ENCODE results near the gene LY6G6C. TPM values are rescaled to one million over a fixed set of nuclear protein-coding genes. Genes with fewer than 3 reads are reported as not detected.

The LY6G6C gene
- total and polyA plus RNA-seq, 5 donors from 2014 or later, result not detected

GRCh38 chr6:31686483-31686882 lies 35.1 kb downstream of the LY6G6C start:
- no peaks in the 10 kb centered on the region for H3K27me3 Mint-ChIP-seq
- H3K36me3 Mint-ChIP-seq, result peaks cover 23% of the 10 kb centered on the region
- DNase-seq, result no peak
- H3K27ac Mint-ChIP-seq, result peak overlapping the region in 1 of 3 donors; percentile 74
- H3K4me1 ChIP-seq (ENCODE audit: control insufficient read depth, insufficient read depth, low read length, poor library complexity, severe bottlenecking), result peaks cover 4% of the 10 kb centered on the region
- H3K4me3 ChIP-seq (ENCODE audit: low read depth, low read length), result no peak overlapping the region
- H3K4me1 Mint-ChIP-seq, result peaks cover 0 to 12% (median 3%) of the 10 kb centered on the region in 4 donors
- H3K27ac ChIP-seq (ENCODE audit: insufficient read depth, low read length, poor library complexity, severe bottlenecking), result no peak overlapping the region
- H3K9me3 ChIP-seq (ENCODE audit: control insufficient read depth in 2 of 2, low read length in 2 of 2), result no peaks in the 10 kb centered on the region
- H3K4me3 Mint-ChIP-seq, result no peak overlapping the region
- H3K9me3 Mint-ChIP-seq, result no peaks in the 10 kb centered on the region
- ATAC-seq (ENCODE audit: low read depth in 2 of 2), result no peak
- peaks cover 54% of the 10 kb centered on the region for H3K36me3 ChIP-seq (ENCODE audit: control insufficient read depth, insufficient read depth, low read length)
- no peaks in the 10 kb centered on the region for H3K27me3 ChIP-seq (ENCODE audit: control insufficient read depth, insufficient read depth, low read length)

GRCh38 chr6:31683591-31683990 lies 38.0 kb downstream of the LY6G6C start:
- no peaks in the 10 kb centered on the region for H3K9me3 Mint-ChIP-seq
- no peaks in the 10 kb centered on the region for H3K27me3 Mint-ChIP-seq

GRCh38 chr6:31681135-31681671 lies 40.3 kb downstream of the LY6G6C start:
- Mint-ChIP-seq H3K9me3 (no peaks in the 10 kb centered on the region), H3K36me3 (peaks cover 6% of the 10 kb centered on the region)
- peak overlapping the region; percentile 86 for H3K4me3 ChIP-seq (ENCODE audit: low read depth, low read length)

More at GRCh38 chr6:31683591-31683990, 38.0 kb downstream of the LY6G6C start:
- no peak overlapping the region for H3K4me3 ChIP-seq (ENCODE audit: low read depth, low read length)
- Mint-ChIP-seq H3K4me1 (peaks cover 0 to 27% (median 14%) of the 10 kb centered on the region in 4 donors), H3K27ac (peak overlapping the region in 1 of 3 donors; percentile 42), H3K4me3 (peak overlapping the region in 1 of 4 donors; percentile 53), H3K36me3 (peaks cover 11% of the 10 kb centered on the region)
- H3K36me3 ChIP-seq (ENCODE audit: control insufficient read depth, insufficient read depth, low read length), result peaks cover 30% of the 10 kb centered on the region
- no peak for DNase-seq
- no peak overlapping the region for H3K27ac ChIP-seq (ENCODE audit: insufficient read depth, low read length, poor library complexity, severe bottlenecking)
- ATAC-seq (ENCODE audit: low read depth in 2 of 2), result no peak
- H3K4me1 ChIP-seq (ENCODE audit: control insufficient read depth, insufficient read depth, low read length, poor library complexity, severe bottlenecking), result peaks cover 16% of the 10 kb centered on the region
- no peaks in the 10 kb centered on the region for H3K9me3 ChIP-seq (ENCODE audit: control insufficient read depth in 2 of 2, low read length in 2 of 2)
- H3K27me3 ChIP-seq (ENCODE audit: control insufficient read depth, insufficient read depth, low read length), result no peaks in the 10 kb centered on the region

GRCh38 chr6:31680226-31681134 lies 41.1 kb downstream of the LY6G6C start, which contains the start of gene LY6G5C:
LY6G5C (minus strand) TSS chr6:31681067; CDS start chr6:31680373, 694 bp downstream.
- Histone ChIP-seq H3K27ac (ENCODE audit: insufficient read depth, low read length, poor library complexity, severe bottlenecking) (peak within 1 kb of the TSS; percentile 53), H3K4me3 (ENCODE audit: low read depth, low read length) (peak within 1 kb of the TSS; percentile 86), H3K27me3 (ENCODE audit: control insufficient read depth, insufficient read depth, low read length) (no peaks in the 10 kb centered on the region), H3K9me3 (ENCODE audit: control insufficient read depth in 2 of 2, low read length in 2 of 2) (no peaks in the 10 kb centered on the region), H3K36me3 (ENCODE audit: control insufficient read depth, insufficient read depth, low read length) (peaks cover 8% of the 10 kb centered on the region), H3K4me1 (ENCODE audit: control insufficient read depth, insufficient read depth, low read length, poor library complexity, severe bottlenecking) (peaks cover 16% of the 10 kb centered on the region)
- peaks cover 4% of the 10 kb centered on the region for H3K36me3 Mint-ChIP-seq
- no peaks in the 10 kb centered on the region for H3K9me3 Mint-ChIP-seq
- peak within 1 kb of the TSS; percentile 87 to 93 (median 90) for H3K4me3 Mint-ChIP-seq
- ATAC-seq (ENCODE audit: low read depth in 2 of 2) (peak; percentile 76 to 78), DNase-seq (peak; percentile 47 to 79 (median 61))
- peaks cover 0 to 35% (median 18%) of the 10 kb centered on the region in 4 donors for H3K4me1 Mint-ChIP-seq
- H3K27ac Mint-ChIP-seq, result peak within 1 kb of the TSS; percentile 86 to 94 (median 94)
- no peaks in the 10 kb centered on the region for H3K27me3 Mint-ChIP-seq

More at GRCh38 chr6:31681135-31681671, 40.3 kb downstream of the LY6G6C start:
- peak; percentile 10 to 34 for ATAC-seq (ENCODE audit: low read depth in 2 of 2)
- Mint-ChIP-seq H3K4me3 (peak overlapping the region; percentile 87 to 93 (median 90)), H3K27ac (peak overlapping the region in 2 of 3 donors; percentile 86 to 94), H3K4me1 (peaks cover 0 to 35% (median 18%) of the 10 kb centered on the region in 4 donors), H3K27me3 (no peaks in the 10 kb centered on the region)
- Histone ChIP-seq H3K27ac (ENCODE audit: insufficient read depth, low read length, poor library complexity, severe bottlenecking) (peak overlapping the region; percentile 53), H3K36me3 (ENCODE audit: control insufficient read depth, insufficient read depth, low read length) (peaks cover 14% of the 10 kb centered on the region), H3K9me3 (ENCODE audit: control insufficient read depth in 2 of 2, low read length in 2 of 2) (no peaks in the 10 kb centered on the region), H3K27me3 (ENCODE audit: control insufficient read depth, insufficient read depth, low read length) (no peaks in the 10 kb centered on the region), H3K4me1 (ENCODE audit: control insufficient read depth, insufficient read depth, low read length, poor library complexity, severe bottlenecking) (peaks cover 16% of the 10 kb centered on the region)
- DNase-seq, result peak; percentile 25 to 42 (median 27)

GRCh38 chr6:31677955-31678354 lies 43.6 kb downstream of the LY6G6C start:
- peaks cover 16% of the 10 kb centered on the region for H3K4me1 ChIP-seq (ENCODE audit: control insufficient read depth, insufficient read depth, low read length, poor library complexity, severe bottlenecking)
- Mint-ChIP-seq H3K27ac (peak overlapping the region in 1 of 3 donors; percentile 4), H3K27me3 (no peaks in the 10 kb centered on the region), H3K4me3 (peak overlapping the region in 2 of 4 donors; percentile 44 to 72), H3K36me3 (peaks cover 4% of the 10 kb centered on the region), H3K4me1 (peaks cover 0 to 35% (median 18%) of the 10 kb centered on the region in 4 donors), H3K9me3 (no peaks in the 10 kb centered on the region)
- no peaks in the 10 kb centered on the region for H3K9me3 ChIP-seq (ENCODE audit: control insufficient read depth in 2 of 2, low read length in 2 of 2)
- H3K27me3 ChIP-seq (ENCODE audit: control insufficient read depth, insufficient read depth, low read length), result no peaks in the 10 kb centered on the region
- no peak overlapping the region for H3K27ac ChIP-seq (ENCODE audit: insufficient read depth, low read length, poor library complexity, severe bottlenecking)
- DNase-seq (no peak), ATAC-seq (ENCODE audit: low read depth in 2 of 2) (no peak)
- peaks cover 10% of the 10 kb centered on the region for H3K36me3 ChIP-seq (ENCODE audit: control insufficient read depth, insufficient read depth, low read length)
- H3K4me3 ChIP-seq (ENCODE audit: low read depth, low read length), result no peak overlapping the region

- Mint-ChIP-seq H3K36me3 (peaks cover 12% of the 10 kb centered on the region), H3K27ac (peak overlapping the region in 2 of 3 donors; percentile 55 to 93), H3K9me3 (no peaks in the 10 kb centered on the region), H3K27me3 (no peaks in the 10 kb centered on the region), H3K4me3 (peak overlapping the region in 1 of 4 donors; percentile 64), H3K4me1 (peaks cover 0 to 33% (median 16%) of the 10 kb centered on the region in 4 donors)
- Histone ChIP-seq H3K4me3 (ENCODE audit: low read depth, low read length) (no peak overlapping the region), H3K27ac (ENCODE audit: insufficient read depth, low read length, poor library complexity, severe bottlenecking) (no peak overlapping the region), H3K9me3 (ENCODE audit: control insufficient read depth in 2 of 2, low read length in 2 of 2) (no peaks in the 10 kb centered on the region), H3K4me1 (ENCODE audit: control insufficient read depth, insufficient read depth, low read length, poor library complexity, severe bottlenecking) (peaks cover 16% of the 10 kb centered on the region), H3K27me3 (ENCODE audit: control insufficient read depth, insufficient read depth, low read length) (no peaks in the 10 kb centered on the region), H3K36me3 (ENCODE audit: control insufficient read depth, insufficient read depth, low read length) (peaks cover 16% of the 10 kb centered on the region)
- no peak for ATAC-seq (ENCODE audit: low read depth in 2 of 2)
- DNase-seq, result no peak
These were observed 44.6 kb downstream of the LY6G6C start for GRCh38 chr6:31676904-31677303.

- Mint-ChIP-seq H3K36me3 (peaks cover 12% of the 10 kb centered on the region), H3K4me3 (peak overlapping the region in 1 of 4 donors; percentile 64), H3K4me1 (peaks cover 0 to 28% (median 14%) of the 10 kb centered on the region in 4 donors), H3K27ac (peak overlapping the region in 2 of 3 donors; percentile 38 to 93), H3K27me3 (no peaks in the 10 kb centered on the region), H3K9me3 (no peaks in the 10 kb centered on the region)
- Histone ChIP-seq H3K36me3 (ENCODE audit: control insufficient read depth, insufficient read depth, low read length) (peaks cover 20% of the 10 kb centered on the region), H3K4me1 (ENCODE audit: control insufficient read depth, insufficient read depth, low read length, poor library complexity, severe bottlenecking) (peaks cover 12% of the 10 kb centered on the region), H3K9me3 (ENCODE audit: control insufficient read depth in 2 of 2, low read length in 2 of 2) (no peaks in the 10 kb centered on the region), H3K27me3 (ENCODE audit: control insufficient read depth, insufficient read depth, low read length) (no peaks in the 10 kb centered on the region), H3K27ac (ENCODE audit: insufficient read depth, low read length, poor library complexity, severe bottlenecking) (no peak overlapping the region), H3K4me3 (ENCODE audit: low read depth, low read length) (no peak overlapping the region)
- ATAC-seq (ENCODE audit: low read depth in 2 of 2), result no peak
- no peak for DNase-seq
These were observed 45.1 kb downstream of the LY6G6C start for GRCh38 chr6:31676322-31676903.
